T-helper 2 cell treated with Interferon-gamma antibody and Interleukin-4, amounts not matched to agents 100 ng/mL and 5 ng/mL, for 36 hours (primary cell): Measurements from ENCODE around the gene HYOU1. TPM values are rescaled to one million over a fixed set of nuclear protein-coding genes. Genes with fewer than 3 reads are reported as not detected.
"Not testable (repeated sequence)": the region's sequence is repeated elsewhere in the genome, so short reads cannot be mapped to it uniquely, and the experiment has no call there.

Experiments
- intact Hi-C: fragments of 100-400 bp; cut with micrococcal nuclease; formaldehyde crosslinking; loops from one replicate; pipeline ENCODE4 v1.15.1; 2023
- total RNA-seq: library from RNA; stranded (reverse); gene quantifications from 2 replicates; pipeline ENCODE4 v1.2.3, GENCODE V29; 2022

The HYOU1 gene
- total RNA-seq, 1 donor from 2014 or later = 217 TPM

DNA sequence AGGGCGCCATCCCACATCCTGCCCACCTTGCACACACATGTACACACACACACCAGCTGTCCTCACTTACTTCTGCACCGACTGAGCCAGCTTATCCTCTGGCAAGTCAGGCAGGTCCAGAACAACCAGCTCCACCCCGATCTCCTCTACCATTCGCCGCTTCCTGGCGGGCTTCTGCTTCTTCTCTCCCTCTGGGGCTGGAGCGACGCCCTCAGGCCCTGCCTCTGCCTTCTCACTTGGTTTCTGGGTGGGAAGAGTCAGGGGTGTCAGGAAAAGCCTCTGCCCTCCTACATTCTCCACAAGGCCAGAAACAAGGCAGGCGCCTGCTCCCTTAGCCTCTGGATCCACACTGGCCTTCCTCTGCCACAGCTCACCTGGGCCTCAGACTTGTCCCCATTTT is 8.4 kb downstream of the HYOU1 start:
- intact Hi-C loops = no loop called here

DNA sequence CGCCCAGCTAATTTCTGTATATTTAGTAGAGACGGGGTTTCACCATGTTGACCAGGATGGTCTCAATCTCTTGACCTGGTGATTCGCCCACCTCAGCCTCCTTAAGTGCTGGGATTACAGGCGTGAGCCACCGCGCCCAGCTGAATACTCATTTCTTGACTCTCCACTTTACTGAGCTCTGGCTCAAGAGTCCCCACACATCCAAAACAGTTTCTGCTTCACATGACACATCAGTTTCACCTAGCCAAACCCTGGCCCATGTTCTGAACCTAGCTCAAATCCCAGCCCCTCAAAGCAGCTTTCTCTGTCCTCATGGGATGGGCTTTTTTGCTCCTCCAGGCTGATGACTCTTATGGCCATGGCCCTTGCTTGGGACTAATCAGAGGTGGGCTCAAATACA is 9.8 kb downstream of the HYOU1 start:
- intact Hi-C loops = no loop called here

DNA sequence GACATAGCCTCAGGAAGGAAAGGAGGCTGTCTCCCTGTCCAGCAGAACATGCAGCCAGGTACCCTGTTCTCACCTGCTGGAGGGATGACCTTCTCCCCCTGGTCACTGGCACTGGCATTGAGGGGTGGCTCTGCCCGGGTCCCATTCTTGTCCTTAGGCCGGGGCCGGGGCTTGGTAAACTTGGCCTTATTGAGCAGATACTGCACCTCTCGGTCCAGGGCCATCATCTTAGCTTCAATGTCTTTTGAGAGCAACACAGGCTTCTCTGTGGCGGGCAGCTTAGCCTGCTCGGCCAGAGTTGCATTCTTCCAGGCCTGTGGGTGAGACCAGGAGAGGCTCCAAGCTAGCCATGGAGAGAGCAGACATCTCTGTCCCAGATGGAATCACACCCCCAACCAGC is 10.5 kb downstream of the HYOU1 start:
- intact Hi-C loops = no loop called here

DNA sequence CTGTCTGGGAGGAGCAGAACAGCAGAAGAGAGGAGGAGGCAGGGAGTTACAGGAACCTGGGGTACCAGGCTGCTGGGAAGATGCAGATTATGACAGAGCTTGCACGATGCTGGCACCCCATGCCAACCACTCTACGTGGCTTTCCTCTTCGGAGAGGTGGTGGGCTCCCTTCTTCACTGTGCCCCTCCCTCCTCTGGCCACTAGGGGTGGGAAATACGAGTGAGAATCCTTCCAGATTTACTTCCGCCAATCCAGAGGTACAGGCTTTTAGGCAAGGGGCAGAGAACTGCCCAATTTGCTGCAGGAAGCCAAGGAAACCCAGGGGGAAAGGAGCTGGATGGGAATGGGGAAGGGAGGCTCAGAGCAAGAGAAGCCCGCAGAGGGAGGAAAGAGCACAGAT is 12.3 kb downstream of the HYOU1 start:
- intact Hi-C loops = no loop called here

DNA sequence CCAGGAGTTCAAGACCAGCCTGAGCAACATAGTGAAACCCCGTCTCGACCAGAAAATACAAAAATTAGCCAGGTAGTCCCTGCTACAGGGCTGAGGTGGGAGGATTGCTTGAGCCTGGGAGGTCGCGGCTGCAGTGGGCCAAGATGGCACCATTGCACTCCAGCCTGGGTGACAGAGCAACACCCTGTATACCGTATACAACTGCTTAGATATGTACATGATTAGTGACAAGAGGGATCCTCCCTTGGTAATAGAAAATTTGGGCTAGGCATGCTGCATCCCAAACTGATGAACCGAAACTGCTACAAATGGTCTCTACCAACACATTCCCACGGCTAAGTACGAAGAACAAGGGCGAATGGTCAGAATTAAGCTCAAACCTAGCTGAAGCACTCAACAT is 14.1 kb downstream of the HYOU1 start:
- intact Hi-C loops = no loop called here

DNA sequence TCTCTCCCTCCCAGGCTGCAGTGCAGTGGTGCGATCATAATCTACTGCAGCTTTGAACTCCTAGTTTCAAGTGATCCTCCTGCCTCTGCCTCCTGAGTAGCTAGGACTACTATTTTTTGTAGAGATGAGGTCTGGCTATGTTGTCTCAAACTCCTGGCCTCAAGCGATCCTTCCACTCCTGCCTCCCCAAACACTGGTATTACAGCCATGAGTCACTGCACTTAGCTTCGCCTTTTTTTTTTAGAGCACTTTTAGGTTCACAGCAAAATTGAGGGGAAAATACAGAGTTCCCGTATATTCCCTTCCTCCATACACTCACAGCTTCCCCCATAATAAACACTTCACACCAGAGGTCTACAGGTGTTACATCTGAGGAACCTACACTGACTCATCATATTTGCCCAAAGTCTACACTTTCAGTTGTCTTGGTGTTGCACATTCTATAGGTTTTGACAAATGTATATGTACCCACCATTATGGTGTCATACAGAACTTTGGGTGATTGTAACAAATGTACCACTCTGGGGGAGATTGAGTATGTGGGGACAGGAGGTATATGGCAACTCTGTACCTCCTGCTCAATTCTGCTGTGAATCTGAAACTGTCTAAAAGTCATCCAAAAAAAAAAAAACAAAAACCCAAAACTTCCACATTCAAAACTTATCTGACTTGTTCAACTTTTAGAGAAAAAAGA is 15.0 kb downstream of the HYOU1 start:
- intact Hi-C loops = no loop called here

DNA sequence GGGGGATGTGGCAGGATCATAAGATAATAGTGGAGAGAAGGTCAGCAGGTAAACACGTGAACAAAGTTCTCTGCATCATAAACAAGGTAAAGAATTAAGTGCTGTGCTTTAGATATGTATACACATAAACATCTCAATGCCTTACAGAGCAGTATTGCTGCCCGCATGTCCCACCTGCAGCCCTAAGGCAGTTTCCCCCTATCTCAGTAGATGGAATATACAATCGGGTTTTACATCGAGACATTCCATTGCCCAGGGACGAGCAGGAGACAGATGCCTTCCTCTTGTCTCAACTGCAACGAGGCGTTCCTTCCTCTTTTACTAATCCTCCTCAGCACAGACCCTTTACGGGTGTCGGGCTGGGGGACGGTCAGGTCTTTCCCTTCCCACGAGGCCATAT is 17.5 kb downstream of the HYOU1 start:
- intact Hi-C loops = not testable (repeated sequence)

DNA sequence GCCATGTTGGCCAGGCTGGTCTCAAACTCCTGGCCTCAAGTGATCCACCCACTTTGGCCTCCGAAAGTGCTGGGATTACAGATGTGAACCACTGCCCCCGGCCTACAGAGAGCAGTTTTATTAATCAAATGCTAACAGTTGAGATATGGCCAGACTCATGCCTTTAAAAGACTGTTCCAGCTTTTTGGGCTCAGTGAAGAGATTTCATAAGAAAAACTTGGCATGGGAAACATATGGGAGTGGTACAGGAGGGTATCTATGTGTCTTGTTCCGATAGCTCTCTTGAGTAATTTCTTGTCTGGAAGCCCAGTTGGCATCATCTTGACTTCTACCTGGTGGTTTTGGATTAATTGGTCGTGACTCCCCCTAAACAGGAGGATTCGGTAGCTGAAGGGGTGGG is 18.1 kb downstream of the HYOU1 start:
- intact Hi-C loops = no loop called here

DNA sequence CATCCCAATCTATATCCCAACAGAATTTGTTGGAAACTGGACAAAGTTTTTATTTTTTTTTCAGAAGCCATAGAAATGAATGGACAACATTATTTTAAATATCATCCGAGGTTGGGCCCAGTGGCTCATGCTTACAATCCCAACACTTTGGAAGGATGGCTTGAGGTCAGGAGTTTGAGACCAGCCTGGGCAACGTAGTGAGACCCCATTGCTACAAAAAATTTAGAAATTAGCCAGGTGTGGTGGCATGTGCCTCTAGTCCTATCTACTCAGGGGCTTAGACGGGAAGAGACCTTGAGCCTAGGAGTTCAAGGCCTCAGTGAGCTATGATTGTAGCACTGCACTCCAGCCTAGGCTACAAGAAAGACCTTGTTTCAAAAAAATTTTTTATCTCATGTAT is 22.2 kb downstream of the HYOU1 start:
- intact Hi-C loops = no loop called here

DNA sequence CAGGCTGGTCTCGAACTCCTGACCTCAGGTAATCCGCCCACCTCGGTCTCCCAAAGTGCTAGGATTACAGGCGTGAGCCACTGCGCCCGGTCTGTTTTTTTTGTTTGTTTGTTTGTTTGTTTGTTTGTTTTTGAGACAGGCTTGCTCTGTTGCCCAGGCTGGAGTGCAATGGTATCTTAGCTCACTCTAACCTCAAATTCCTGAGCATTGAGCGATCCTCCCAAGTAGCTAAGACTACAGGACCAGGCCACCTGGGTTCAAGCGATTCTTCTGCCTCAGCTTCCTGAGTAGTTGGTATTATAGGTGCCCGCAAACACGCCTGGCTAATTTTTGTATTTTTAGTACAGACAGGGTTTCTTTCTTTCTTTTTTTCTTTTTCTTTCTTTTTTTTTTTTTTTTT is 23.6 kb downstream of the HYOU1 start:
- intact Hi-C loops = not testable (repeated sequence)

DNA sequence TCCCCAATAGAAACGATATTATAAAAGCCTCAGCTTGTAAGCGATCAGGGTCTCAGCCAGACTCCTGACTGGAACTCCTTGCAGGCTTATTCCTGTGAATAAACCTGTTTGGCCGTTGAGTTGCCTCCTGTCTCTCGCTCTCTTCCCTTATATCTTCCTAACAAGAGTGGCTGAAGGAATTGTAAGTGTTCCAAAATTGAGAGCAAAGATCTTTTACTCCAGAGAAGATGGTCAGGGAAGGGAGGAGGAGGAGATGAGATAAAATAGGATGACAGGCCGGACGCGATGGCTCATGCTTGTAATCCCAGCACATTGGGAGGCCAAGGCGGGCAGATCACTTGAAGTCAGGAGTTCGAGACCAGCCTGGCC is 25.1 kb downstream of the HYOU1 start:
- intact Hi-C loops = no loop called here

DNA sequence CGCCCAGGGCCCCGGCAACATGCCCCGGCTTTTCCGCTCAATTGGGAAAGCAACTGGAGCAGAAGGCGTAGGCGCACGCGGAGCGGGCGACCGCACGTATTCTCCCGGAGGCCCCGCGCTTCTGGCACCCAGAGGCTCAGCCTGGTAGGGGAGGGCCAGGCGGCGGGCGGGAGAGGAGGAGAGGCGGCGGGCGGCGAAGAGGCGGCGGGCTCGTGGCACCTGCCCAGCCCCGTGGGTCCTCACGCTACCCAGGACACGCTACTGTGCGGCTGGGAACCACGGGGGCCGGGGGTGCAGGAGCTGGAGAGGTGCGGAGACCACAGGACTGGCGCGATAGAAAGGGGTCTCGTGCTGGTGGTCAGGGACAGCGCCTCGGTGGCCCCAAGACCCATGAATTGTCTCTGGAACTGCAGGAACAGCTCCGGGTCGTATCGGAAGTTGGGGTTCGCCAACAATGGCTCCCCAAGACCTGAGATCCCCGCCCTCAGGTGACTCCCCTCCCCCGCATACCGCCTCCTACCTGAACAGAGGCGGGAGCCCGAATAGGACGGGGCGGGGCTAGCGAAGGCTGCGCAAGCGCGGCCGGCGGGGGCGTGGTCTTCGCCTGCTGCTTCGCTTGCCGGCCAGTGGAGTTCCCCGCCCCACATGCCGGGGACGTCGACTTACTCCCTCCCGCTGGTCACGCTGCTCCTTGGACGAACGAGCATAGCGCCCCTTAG is 26.5 kb downstream of the HYOU1 start, which contains the start of gene SLC37A4:
SLC37A4 (minus strand) TSS at position 549 of the 719 bp plus-strand sequence.
- intact Hi-C loops = loop anchor here (1.0 kb wide), 3 partner anchors 12 to 32 kb away; partner anchors contain the start of genes CENATAC, HYOU1, RPS25 and TRAPPC4

DNA sequence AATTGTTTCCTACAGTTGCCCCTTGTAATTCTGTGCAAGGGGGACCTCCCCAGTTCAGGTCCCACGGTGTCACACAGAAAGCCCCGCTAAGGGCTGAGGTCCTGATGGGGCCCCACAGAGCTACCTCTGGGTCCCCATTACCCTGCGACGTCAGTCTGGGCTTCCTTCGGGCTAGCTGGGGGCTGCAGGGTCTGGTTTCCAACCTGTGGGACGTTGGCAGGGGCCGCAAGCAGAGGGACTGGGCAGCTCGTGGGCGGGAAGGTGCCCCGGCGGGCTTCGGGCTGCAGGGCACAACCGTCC is 27.0 kb downstream of the HYOU1 start:
- intact Hi-C loops = loop anchor here (1.0 kb wide), 3 partner anchors 12 to 32 kb away; partner anchors contain the start of genes CENATAC, HYOU1, RPS25 and TRAPPC4

DNA sequence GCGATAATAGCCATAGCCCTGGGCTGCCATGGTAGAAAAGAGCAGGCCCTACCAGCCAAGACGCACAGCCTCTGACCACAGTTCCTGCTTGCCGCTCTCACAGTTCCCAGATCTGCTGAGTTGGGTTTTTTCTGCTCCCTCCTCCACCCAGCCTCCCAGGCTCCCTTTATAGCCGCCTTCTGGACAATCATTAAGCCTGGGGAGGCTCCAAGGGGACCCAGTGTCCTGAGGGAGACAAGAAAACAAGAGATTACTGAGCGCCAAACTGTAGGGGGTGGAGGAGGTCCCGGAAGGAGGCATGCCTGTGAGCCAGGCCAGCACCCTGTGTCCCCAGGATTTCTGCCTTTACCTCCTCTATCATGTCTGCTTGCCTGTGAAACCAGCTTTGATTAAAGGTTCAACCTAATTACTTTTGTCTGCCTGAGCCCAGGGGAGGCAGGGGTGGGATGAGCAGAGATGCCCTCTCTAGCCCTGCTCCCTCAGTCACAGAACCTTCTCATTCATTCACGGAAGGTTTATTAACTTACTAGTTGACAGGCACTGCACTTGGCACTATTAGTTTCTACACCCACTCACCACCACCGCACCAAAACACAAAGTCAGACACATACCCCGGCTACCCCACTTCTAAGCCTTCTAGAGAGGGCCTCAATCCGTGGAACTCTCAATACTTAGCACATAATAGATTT is 27.5 kb downstream of the HYOU1 start:
- intact Hi-C loops = loop anchor here (1.0 kb wide), 3 partner anchors 11 to 31 kb away; partner anchors contain the start of genes CENATAC, HYOU1, RPS25 and TRAPPC4

DNA sequence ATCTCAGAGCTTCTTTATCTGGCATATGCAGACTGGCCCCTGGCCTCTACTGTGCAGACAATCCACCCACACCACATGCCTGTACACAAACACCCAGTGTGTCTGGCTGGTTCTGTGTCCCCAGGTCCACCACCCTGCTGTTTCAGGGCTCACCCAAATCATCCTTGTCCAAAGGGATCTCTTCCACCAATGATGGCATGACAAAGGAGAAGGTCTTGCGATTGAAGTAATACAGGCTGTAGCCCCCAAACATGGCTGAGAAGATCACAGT is 28.0 kb downstream of the HYOU1 start:
- intact Hi-C loops = no loop called here

DNA sequence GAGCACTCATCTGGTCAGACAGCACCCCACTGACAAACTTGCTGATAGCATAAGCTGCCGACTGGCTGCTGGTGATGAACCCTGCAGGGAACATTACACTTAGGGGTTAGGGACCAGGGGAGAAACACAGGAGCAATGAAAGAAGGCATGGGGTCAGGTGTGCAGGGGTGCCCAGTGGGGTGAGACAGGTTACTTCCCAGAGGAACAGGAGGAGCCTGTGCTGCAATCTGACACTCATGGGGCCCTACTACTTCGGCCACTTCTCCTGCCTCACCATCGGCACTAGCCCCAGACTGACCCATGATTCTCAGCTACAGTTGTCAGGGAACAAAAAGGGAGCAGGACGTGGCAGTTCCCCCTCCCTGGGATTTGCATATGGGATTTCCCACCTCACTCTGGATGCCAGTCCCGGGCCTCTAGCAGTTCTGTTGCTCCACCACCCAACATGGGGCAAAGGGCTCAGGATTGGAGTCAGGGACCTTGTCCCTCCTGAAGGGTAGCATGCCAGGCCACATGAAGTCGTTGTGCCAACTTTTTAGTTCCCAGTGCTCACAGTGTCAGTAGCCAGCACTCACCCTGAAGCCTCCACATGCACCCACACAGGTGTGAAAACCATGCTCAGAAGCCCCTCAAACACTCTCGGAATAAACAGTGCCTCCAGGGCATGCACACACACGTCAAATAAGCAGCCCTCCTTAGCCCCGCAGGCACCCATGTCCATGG is 28.5 kb downstream of the HYOU1 start:
- intact Hi-C loops = no loop called here

DNA sequence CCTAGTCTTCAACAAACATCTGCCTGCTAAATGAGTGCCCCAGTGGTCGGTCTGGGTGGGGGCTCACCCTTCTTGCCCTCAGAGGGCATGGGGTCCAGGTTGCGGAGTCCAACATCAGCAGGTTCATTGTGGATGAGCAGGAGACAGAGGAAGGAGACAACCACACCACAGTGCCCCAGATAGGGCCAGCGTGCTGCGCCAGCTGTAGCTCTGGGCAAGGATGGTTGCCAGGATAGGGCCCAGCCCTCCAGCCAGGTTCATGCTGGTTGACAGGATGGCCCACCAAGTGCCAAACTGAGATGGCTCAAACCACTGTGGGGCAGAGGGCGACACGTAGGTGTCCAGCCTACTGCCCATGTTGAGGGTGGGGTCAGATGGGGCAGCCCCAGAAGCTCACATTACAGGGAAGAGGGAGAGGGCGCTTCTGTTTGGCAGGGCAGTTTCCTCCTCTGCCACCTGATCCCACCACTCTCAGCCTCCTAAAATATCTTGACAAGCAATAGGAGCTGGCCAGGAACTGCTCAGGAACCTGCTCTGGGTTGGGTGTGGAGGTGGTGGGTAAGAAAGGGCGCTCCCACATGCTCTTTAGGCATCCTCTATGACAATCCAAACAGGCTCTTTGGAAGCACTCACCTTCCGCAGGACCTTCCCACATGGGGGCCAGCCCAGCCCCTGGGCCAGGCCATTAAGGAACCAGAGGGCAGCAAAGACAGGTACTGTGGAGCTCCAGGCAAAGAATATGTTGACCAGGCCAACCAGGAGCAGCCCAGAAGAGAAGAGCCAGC is 29.3 kb downstream of the HYOU1 start:
- intact Hi-C loops = no loop called here

DNA sequence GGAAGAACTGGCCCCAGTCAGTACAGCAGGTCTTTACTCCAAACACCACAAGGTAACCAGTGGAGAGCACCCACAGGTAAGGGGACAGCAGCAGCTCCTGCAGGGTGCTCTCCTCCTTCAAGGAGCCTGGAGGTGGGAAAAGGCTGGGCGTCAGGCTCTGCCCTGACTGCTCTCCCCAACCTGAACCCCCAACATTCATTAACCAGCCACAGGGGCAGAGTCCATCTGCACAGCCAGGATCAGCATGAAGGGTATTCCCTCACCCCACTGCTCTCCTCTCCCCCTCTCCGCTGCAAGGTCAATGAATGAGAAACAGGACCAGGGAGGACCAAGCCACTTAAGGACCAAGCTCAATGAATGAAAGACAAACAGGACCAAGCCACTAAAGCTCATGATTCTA is 30.0 kb downstream of the HYOU1 start:
- intact Hi-C loops = no loop called here

DNA sequence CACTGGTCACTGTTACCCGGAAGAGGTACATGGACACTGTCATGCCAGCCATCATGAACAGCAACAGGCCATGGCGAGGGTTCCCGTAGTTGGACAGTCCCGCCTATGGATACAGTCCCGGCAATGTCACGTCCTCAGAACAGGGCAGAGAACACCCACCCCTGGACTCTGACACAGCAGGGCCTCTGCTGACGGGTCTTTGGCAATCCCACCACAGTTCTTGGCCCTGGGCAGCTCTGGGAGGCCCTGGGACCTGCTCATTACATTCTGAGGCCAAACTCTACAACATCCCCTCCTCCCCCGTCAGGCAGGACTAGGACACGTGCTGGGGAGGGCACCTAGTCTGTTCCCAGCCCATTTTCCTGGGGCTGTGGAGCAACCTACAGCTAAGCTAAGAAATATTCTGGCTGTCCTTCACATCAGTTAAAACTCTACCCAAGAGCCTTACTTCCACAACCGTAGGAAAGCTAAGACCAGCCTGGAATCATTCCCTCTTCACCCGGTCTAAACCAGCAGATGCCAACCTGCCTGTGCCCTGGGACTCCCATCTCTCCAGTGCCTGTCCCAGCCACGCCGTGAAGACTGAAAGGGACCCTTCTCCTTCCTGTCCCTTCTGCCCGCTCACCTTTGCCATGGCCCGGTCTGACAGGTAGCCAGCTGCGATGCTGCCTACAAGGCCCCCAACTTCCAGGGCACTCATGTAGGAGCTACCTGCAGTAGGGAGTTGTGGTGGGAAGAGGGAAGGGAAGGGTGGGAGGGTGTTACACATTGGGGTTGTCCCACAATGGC is 30.8 kb downstream of the HYOU1 start:
- intact Hi-C loops = no loop called here

DNA sequence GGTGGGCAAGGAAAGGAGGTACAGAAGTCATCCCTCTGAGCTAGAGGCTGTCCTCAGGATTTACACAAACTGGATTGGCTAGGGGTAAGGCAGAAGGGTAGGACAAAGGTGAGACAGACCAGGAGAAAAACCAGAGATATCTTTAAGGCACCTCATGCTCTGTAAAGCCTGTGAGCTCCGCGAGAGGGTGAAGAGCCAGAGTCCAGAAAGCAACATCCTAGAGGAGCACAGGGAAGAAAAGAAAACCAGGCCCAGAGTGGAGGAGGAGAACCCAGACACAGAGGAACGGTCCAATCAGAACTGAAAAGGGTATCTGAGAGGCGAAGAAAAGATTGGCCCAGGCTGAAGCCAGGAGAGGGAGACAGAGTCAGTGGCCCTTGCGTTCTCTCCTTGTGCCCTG is 31.5 kb downstream of the HYOU1 start:
- intact Hi-C loops = no loop called here
